PC-9 (cell line): ENCODE measurements around the gene NRG3. TPM values are rescaled to one million over a fixed set of nuclear protein-coding genes. Genes with fewer than 3 reads are reported as not detected.

Experiments
- BruUV-seq: library from RNA; stranded (reverse); fragments of 400-500 nt; replicated peaks from 2 replicates; lab custom pipeline; 2021; lab: Mats Ljungman, UMichigan
- CTCF ChIA-PET: fragments of 300-600 bp; sonication (Branson Sonifier 250); formaldehyde crosslinking; loops from one replicate; lab custom pipeline; 2022; ENCODE audit warnings: antibody characterized with exemption; lab: Charles Lee
- POLR2A ChIA-PET: fragments of 300-600 bp; sonication (Branson Sonifier 250); formaldehyde crosslinking; loops from one replicate; lab custom pipeline; 2022; ENCODE audit warnings: antibody characterized with exemption; ENCODE audit not compliant: unreplicated experiment; lab: Charles Lee
- DNase-seq, 2 experiments: peaks; one replicate each; pipeline versions ENCODE4 v3.0.0 to v3.0.0-alpha.2; 2015 to 2022; ENCODE audit warnings: mixed read lengths in 1 of 2
- H2AFZ ChIP-seq: fragments of 200-600 bp; sonication (generic); 2 replicates; pipeline ENCODE4 v1.8.1; 2017; ENCODE audit warnings: antibody characterized with exemption
- H3F3A ChIP-seq: fragments of 200-600 bp; sonication (generic); 2 replicates; pipeline ENCODE4 v1.8.1; 2017; ENCODE audit warnings: antibody characterized with exemption, mild to moderate bottlenecking, low read depth; ENCODE audit not compliant: insufficient read depth
- H3K27ac ChIP-seq: fragments of 200-600 bp; sonication (generic); 2 replicates; pipeline ENCODE4 v1.6.1; 2016; ENCODE audit warnings: mixed run types
- H3K27me3 ChIP-seq: fragments of 200-600 bp; sonication (generic); 2 replicates; pipeline ENCODE4 v1.6.1; 2016; ENCODE audit warnings: low read depth, mixed run types; ENCODE audit not compliant: insufficient read depth
- H3K36me3 ChIP-seq: fragments of 200-600 bp; sonication (generic); 2 replicates; pipeline ENCODE4 v1.6.1; 2016; ENCODE audit warnings: low read depth, mixed run types
- H3K4me1 ChIP-seq: fragments of 200-600 bp; sonication (generic); replicated peaks from 2 replicates; pipeline ENCODE4 v1.6.1; 2016; ENCODE audit warnings: mixed run types; ENCODE audit not compliant: insufficient read depth
- H3K4me2 ChIP-seq: fragments of 200-600 bp; sonication (generic); 2 replicates; pipeline ENCODE4 v1.6.1; 2017; ENCODE audit warnings: mixed run types
- H3K4me3 ChIP-seq: fragments of 200-600 bp; sonication (generic); 2 replicates; pipeline ENCODE4 v1.6.1; 2016; ENCODE audit warnings: mixed run types
- H3K79me2 ChIP-seq: fragments of 200-600 bp; sonication (generic); 2 replicates; pipeline ENCODE4 v1.6.1; 2017; ENCODE audit warnings: low read depth, mixed run types
- H3K9me2 ChIP-seq: fragments of 200-600 bp; sonication (generic); 2 replicates; pipeline ENCODE4 v1.8.1; 2017; ENCODE audit warnings: mild to moderate bottlenecking; ENCODE audit not compliant: insufficient read depth
- H3K9me3 ChIP-seq: fragments of 200-600 bp; sonication (generic); 2 replicates; pipeline ENCODE4 v1.8.1; 2016; ENCODE audit warnings: low read depth; ENCODE audit not compliant: insufficient read depth
- H4K20me1 ChIP-seq: fragments of 200-600 bp; sonication (generic); 2 replicates; pipeline ENCODE4 v1.8.1; 2017; ENCODE audit not compliant: insufficient read depth
- EZH2 ChIP-seq: fragments of 200-600 bp; sonication (generic); IDR thresholded peaks from 2 replicates; pipeline ENCODE4 v1.8.0; 2017; ENCODE audit warnings: antibody characterized with exemption, low read depth
- intact Hi-C: fragments of 100-400 bp; cut with micrococcal nuclease; formaldehyde crosslinking; loops from one replicate; pipeline ENCODE4 v1.10.0; 2022; ENCODE audit not compliant: unreplicated experiment
- total RNA-seq: library from RNA; stranded (reverse); gene quantifications from 2 replicates; pipeline ENCODE4 v1.2.3, GENCODE V29; 2021
- TF ChIP-seq, protein P1 (sequence below): fragments of 200-600 bp; sonication (generic); conservative IDR thresholded peaks from 2 replicates; pipeline ENCODE4 v1.6.1; 2017; ENCODE audit warnings: mixed run types, antibody characterized with exemption, mild to moderate bottlenecking, moderate library complexity

Gene NRG3
- total RNA-seq, 1 experiment from 2014 or later = not detected

DNA sequence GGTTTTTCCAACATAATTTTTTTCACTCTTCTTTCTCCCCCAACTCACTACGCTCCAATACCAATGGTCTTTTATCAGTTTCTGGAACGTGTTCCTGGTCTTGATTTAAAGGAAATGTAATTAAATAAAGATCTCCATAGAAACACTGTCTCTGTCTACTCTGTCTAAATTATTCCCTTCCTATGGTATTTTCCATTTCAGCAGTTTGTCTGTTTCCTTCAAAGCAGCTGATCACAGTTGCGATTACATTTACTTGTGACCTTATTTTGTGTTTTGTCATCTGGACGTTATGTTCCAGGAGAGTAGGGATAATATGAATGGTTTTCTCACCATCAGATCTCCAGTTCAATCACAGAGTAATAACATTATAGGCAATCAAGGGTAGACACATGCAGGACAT lies 359.2 kb downstream of the NRG3 start:
- no peaks in the 10 kb centered on the region for H3K79me2 ChIP-seq
- no TSS peak for BruUV-seq
- TF ChIP-seq, protein P1, sequence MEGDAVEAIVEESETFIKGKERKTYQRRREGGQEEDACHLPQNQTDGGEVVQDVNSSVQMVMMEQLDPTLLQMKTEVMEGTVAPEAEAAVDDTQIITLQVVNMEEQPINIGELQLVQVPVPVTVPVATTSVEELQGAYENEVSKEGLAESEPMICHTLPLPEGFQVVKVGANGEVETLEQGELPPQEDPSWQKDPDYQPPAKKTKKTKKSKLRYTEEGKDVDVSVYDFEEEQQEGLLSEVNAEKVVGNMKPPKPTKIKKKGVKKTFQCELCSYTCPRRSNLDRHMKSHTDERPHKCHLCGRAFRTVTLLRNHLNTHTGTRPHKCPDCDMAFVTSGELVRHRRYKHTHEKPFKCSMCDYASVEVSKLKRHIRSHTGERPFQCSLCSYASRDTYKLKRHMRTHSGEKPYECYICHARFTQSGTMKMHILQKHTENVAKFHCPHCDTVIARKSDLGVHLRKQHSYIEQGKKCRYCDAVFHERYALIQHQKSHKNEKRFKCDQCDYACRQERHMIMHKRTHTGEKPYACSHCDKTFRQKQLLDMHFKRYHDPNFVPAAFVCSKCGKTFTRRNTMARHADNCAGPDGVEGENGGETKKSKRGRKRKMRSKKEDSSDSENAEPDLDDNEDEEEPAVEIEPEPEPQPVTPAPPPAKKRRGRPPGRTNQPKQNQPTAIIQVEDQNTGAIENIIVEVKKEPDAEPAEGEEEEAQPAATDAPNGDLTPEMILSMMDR = no peak
- TF ChIP-seq EZH2 = no peak
- no peak overlapping the region for H2AFZ ChIP-seq
- DNase-seq = no peak
- H3K9me3 ChIP-seq = no peaks in the 10 kb centered on the region
- no peak overlapping the region for H3K4me2 ChIP-seq
- no peak overlapping the region for H3K4me3 ChIP-seq
- no peaks in the 10 kb centered on the region for H3K4me1 ChIP-seq
- intact Hi-C loops = no loop called here
- POLR2A ChIA-PET = no interaction called here
- H3K36me3 ChIP-seq = no peaks in the 10 kb centered on the region
- H3K9me2 ChIP-seq = no peaks in the 10 kb centered on the region
- no peak overlapping the region for H3K27ac ChIP-seq
- H3F3A ChIP-seq = no peaks in the 10 kb centered on the region
- H3K27me3 ChIP-seq = no peaks in the 10 kb centered on the region
- H4K20me1 ChIP-seq = no peaks in the 10 kb centered on the region
- CTCF ChIA-PET = no interaction called here

DNA sequence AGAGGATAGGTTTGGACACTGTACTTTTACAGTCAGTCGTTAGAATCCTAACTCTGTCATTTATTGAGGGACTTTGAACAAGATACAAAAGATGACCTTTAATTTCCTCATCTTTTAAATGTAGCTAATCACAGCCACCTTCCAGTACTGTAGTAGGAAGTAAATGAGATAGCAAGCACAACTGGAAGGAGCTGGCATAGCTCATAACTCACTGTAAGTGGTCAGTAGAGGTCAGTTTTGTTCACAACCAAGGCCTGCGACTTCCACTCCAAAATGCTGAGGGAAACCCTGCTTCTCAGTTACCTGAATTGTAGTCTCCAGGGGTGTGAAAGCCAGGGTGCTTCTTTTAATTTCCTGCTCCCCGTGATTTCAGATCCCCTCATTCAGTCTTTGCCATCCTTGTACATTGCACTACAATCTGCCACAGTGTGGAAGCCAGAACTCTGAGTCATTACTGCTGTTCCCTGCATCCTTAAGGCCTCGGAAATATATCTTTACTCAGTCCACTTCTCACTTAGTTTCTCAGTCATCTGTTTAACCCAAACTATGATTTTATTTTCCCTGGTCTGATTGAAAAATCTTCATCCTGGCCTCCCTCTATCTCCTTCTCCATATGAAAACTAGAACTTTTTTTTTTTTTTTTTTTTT lies 361.2 kb downstream of the NRG3 start:
- no peaks in the 10 kb centered on the region for H3K79me2 ChIP-seq
- POLR2A ChIA-PET = no interaction called here
- H4K20me1 ChIP-seq = no peaks in the 10 kb centered on the region

DNA sequence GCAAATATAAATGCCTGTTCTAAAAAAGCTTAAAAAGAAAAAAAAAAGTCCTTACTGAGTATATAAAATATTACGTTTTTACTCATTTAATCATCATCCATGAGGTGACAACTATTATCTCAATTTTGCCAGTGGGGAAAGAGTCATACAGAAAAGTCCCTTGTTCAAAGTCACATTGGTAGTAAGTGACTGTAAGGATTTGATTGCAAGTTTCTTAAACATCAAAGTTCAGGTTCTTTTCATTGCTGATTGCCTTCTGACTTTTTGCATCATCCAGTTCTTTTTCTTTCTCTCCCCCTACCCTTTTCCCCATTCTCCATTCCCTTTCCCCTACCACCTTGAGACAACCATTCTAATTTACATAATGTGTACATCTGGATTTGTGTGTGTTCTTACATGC lies 363.3 kb downstream of the NRG3 start:
- Histone ChIP-seq H4K20me1 (no peaks in the 10 kb centered on the region), H3K27me3 (no peaks in the 10 kb centered on the region), H3K4me1 (no peaks in the 10 kb centered on the region), H3K36me3 (no peaks in the 10 kb centered on the region), H2AFZ (no peak overlapping the region), H3K27ac (no peak overlapping the region), H3K4me3 (no peak overlapping the region), H3K9me3 (no peaks in the 10 kb centered on the region), H3K9me2 (no peaks in the 10 kb centered on the region), H3K79me2 (no peaks in the 10 kb centered on the region), H3F3A (no peaks in the 10 kb centered on the region), H3K4me2 (no peak overlapping the region)
- POLR2A ChIA-PET = no interaction called here
- no TSS peak for BruUV-seq
- intact Hi-C loops = no loop called here
- no peak for DNase-seq
- TF ChIP-seq, protein P1 = no peak
- no peak for TF ChIP-seq EZH2
- CTCF ChIA-PET = no interaction called here

More for the DNA sequence above, 361.2 kb downstream of the NRG3 start:
- TF ChIP-seq, protein P1 = no peak
- TF ChIP-seq EZH2 = no peak
- H3K4me1 ChIP-seq = no peaks in the 10 kb centered on the region
- no peaks in the 10 kb centered on the region for H3K9me3 ChIP-seq
- H3K36me3 ChIP-seq = no peaks in the 10 kb centered on the region
- H3K4me3 ChIP-seq = no peak overlapping the region
- intact Hi-C loops = no loop called here
- no peak for DNase-seq
- CTCF ChIA-PET = no interaction called here
- H2AFZ ChIP-seq = no peak overlapping the region
- no peaks in the 10 kb centered on the region for H3K9me2 ChIP-seq
- H3K4me2 ChIP-seq = no peak overlapping the region
- BruUV-seq = no TSS peak
- H3K27me3 ChIP-seq = no peaks in the 10 kb centered on the region
- H3F3A ChIP-seq = no peaks in the 10 kb centered on the region
- H3K27ac ChIP-seq = no peak overlapping the region
